Measurements from ENCODE around the gene TTBK1. TPM values are rescaled to one million over a fixed set of nuclear protein-coding genes. Genes with fewer than 3 reads are reported as not detected.

The TTBK1 gene
- total and polyA plus RNA-seq, 4 donors: 6.1 to 29.9 (median 19.3) TPM

GRCh38 chr6:43258807-43259686 lies 15.8 kb downstream of the TTBK1 start:
- WGBS (ENCODE audit: insufficient coverage): 90% methylated on average over 25 of the region's 30 CpGs
- no peak for DNase-seq (ENCODE audit: low read depth in 4 of 6, low spot score in 6 of 6)
- no peaks in the 10 kb centered on the region for H3K27me3 ChIP-seq (ENCODE audit: control insufficient read depth, insufficient read depth, low read length)
- no peak overlapping the region for H3K4me3 ChIP-seq (ENCODE audit: low read depth, low read length)
- H3K36me3 ChIP-seq (ENCODE audit: control insufficient read depth, insufficient read depth, low read length): peaks cover 97% of the 10 kb centered on the region
- no peaks in the 10 kb centered on the region for H3K9me3 ChIP-seq (ENCODE audit: control insufficient read depth, insufficient read depth, low read length)
- H3K4me1 ChIP-seq (ENCODE audit: control insufficient read depth, insufficient read depth, low read length): no peaks in the 10 kb centered on the region
- H3K27ac ChIP-seq (ENCODE audit: low read depth, low read length): no peak overlapping the region

- Histone ChIP-seq H3K9me3 (ENCODE audit: control insufficient read depth, insufficient read depth, low read length) (no peaks in the 10 kb centered on the region), H3K27ac (ENCODE audit: low read depth, low read length) (no peak overlapping the region), H3K4me1 (ENCODE audit: control insufficient read depth, insufficient read depth, low read length) (no peaks in the 10 kb centered on the region), H3K36me3 (ENCODE audit: control insufficient read depth, insufficient read depth, low read length) (peaks cover 95% of the 10 kb centered on the region), H3K4me3 (ENCODE audit: low read depth, low read length) (no peak overlapping the region), H3K27me3 (ENCODE audit: control insufficient read depth, insufficient read depth, low read length) (no peaks in the 10 kb centered on the region)
- WGBS (ENCODE audit: insufficient coverage): 69% methylated on average over 4 of the region's 4 CpGs
- peak in 1 of 6 donors; percentile 49 for DNase-seq (ENCODE audit: low read depth in 4 of 6, low spot score in 6 of 6)
Measured at GRCh38 chr6:43260791-43261190, 17.5 kb downstream of the TTBK1 start.

DNA sequence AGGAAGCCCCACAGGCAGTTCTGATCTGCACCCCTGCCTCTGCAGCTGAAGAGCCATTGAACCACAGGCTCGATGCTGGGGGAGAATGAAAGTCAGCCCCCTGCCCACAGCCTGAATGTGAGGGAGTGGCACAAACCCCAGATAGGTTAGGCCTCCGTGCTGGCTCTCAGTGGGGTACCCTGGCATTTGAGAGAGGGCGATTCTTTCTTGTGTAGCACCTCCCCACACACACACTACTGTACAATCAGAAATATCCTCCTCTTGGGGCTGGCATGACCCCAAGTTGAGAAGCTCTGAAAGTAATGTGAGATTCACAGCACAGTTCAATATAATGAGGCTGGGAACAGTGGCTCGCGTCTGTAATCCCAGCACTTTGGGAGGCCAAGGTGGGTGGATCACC lies 17.9 kb downstream of the TTBK1 start:
- Histone ChIP-seq H3K4me3 (ENCODE audit: low read depth, low read length) (no peak overlapping the region), H3K9me3 (ENCODE audit: control insufficient read depth, insufficient read depth, low read length) (no peaks in the 10 kb centered on the region), H3K4me1 (ENCODE audit: control insufficient read depth, insufficient read depth, low read length) (no peaks in the 10 kb centered on the region), H3K27me3 (ENCODE audit: control insufficient read depth, insufficient read depth, low read length) (no peaks in the 10 kb centered on the region), H3K36me3 (ENCODE audit: control insufficient read depth, insufficient read depth, low read length) (peaks cover 93% of the 10 kb centered on the region), H3K27ac (ENCODE audit: low read depth, low read length) (no peak overlapping the region)
- 69% methylated on average over 3 of the region's 5 CpGs for WGBS (ENCODE audit: insufficient coverage)
- no peak for DNase-seq (ENCODE audit: low read depth in 4 of 6, low spot score in 6 of 6)

GRCh38 chr6:43262000-43262779 lies 18.9 kb downstream of the TTBK1 start:
- H3K4me1 ChIP-seq (ENCODE audit: control insufficient read depth, insufficient read depth, low read length): no peaks in the 10 kb centered on the region
- DNase-seq (ENCODE audit: low read depth in 4 of 6, low spot score in 6 of 6): peak in 1 of 6 donors; percentile 41
- 76% methylated on average over 12 of the region's 14 CpGs for WGBS (ENCODE audit: insufficient coverage)
- H3K9me3 ChIP-seq (ENCODE audit: control insufficient read depth, insufficient read depth, low read length): no peaks in the 10 kb centered on the region
- no peak overlapping the region for H3K27ac ChIP-seq (ENCODE audit: low read depth, low read length)
- peaks cover 90% of the 10 kb centered on the region for H3K36me3 ChIP-seq (ENCODE audit: control insufficient read depth, insufficient read depth, low read length)
- H3K4me3 ChIP-seq (ENCODE audit: low read depth, low read length): no peak overlapping the region
- no peaks in the 10 kb centered on the region for H3K27me3 ChIP-seq (ENCODE audit: control insufficient read depth, insufficient read depth, low read length)

GRCh38 chr6:43262780-43263313 lies 19.6 kb downstream of the TTBK1 start:
- peaks cover 83% of the 10 kb centered on the region for H3K36me3 ChIP-seq (ENCODE audit: control insufficient read depth, insufficient read depth, low read length)
- H3K4me1 ChIP-seq (ENCODE audit: control insufficient read depth, insufficient read depth, low read length): peaks cover 4% of the 10 kb centered on the region
- no peaks in the 10 kb centered on the region for H3K27me3 ChIP-seq (ENCODE audit: control insufficient read depth, insufficient read depth, low read length)
- DNase-seq (ENCODE audit: low read depth in 4 of 6, low spot score in 6 of 6): no peak
- H3K27ac ChIP-seq (ENCODE audit: low read depth, low read length): no peak overlapping the region
- H3K4me3 ChIP-seq (ENCODE audit: low read depth, low read length): no peak overlapping the region
- H3K9me3 ChIP-seq (ENCODE audit: control insufficient read depth, insufficient read depth, low read length): no peaks in the 10 kb centered on the region
- WGBS (ENCODE audit: insufficient coverage): 90% methylated on average over 39 of the region's 39 CpGs

- peaks cover 81% of the 10 kb centered on the region for H3K36me3 ChIP-seq (ENCODE audit: control insufficient read depth, insufficient read depth, low read length)
- H3K27me3 ChIP-seq (ENCODE audit: control insufficient read depth, insufficient read depth, low read length): no peaks in the 10 kb centered on the region
- H3K4me3 ChIP-seq (ENCODE audit: low read depth, low read length): no peak overlapping the region
- H3K4me1 ChIP-seq (ENCODE audit: control insufficient read depth, insufficient read depth, low read length): peaks cover 11% of the 10 kb centered on the region
- no peaks in the 10 kb centered on the region for H3K9me3 ChIP-seq (ENCODE audit: control insufficient read depth, insufficient read depth, low read length)
- no peak overlapping the region for H3K27ac ChIP-seq (ENCODE audit: low read depth, low read length)
- 52% methylated on average over 11 of the region's 12 CpGs for WGBS (ENCODE audit: insufficient coverage)
- DNase-seq (ENCODE audit: low read depth in 4 of 6, low spot score in 6 of 6): peak in 2 of 6 donors; percentile 34 to 61
Measured at GRCh38 chr6:43263314-43264178, 20.3 kb downstream of the TTBK1 start.

DNA sequence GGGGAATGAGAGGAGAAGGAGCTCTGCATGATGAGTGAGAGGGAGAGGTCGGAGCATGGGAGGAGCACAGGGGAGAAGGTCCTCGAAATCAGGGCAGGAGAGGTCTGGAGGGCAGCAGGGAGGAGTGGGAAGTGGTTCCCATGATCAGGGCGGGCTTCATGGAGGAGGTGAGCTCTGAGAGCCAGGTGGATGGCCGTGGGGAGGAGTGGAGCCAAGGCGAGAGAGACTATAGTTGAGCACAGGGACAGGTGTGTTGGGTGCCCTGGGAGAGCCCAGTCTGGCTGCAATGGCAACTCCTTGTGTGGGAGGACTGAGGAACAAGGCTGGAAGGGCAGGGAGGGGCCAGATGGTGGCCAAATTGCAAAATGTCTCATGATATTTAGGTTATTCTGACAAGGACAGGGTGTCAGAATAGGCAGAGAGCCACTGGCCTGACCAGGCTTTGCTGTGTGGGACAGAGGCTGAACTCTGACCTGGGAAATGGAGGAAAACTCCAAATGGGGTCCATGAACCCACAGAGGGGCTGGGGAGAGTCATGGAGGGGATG lies 21.4 kb downstream of the TTBK1 start:
- H3K36me3 ChIP-seq (ENCODE audit: control insufficient read depth, insufficient read depth, low read length): peaks cover 76% of the 10 kb centered on the region
- WGBS (ENCODE audit: insufficient coverage): 95% methylated on average over 5 of the region's 5 CpGs

GRCh38 chr6:43265564-43265963 lies 22.3 kb downstream of the TTBK1 start:
- Histone ChIP-seq H3K36me3 (ENCODE audit: control insufficient read depth, insufficient read depth, low read length) (peaks cover 76% of the 10 kb centered on the region), H3K4me3 (ENCODE audit: low read depth, low read length) (no peak overlapping the region), H3K27me3 (ENCODE audit: control insufficient read depth, insufficient read depth, low read length) (no peaks in the 10 kb centered on the region), H3K27ac (ENCODE audit: low read depth, low read length) (no peak overlapping the region), H3K4me1 (ENCODE audit: control insufficient read depth, insufficient read depth, low read length) (peaks cover 29% of the 10 kb centered on the region), H3K9me3 (ENCODE audit: control insufficient read depth, insufficient read depth, low read length) (no peaks in the 10 kb centered on the region)
- DNase-seq (ENCODE audit: low read depth in 4 of 6, low spot score in 6 of 6): no peak
- WGBS (ENCODE audit: insufficient coverage): 92% methylated on average over 4 of the region's 6 CpGs

More for the DNA sequence above, 21.4 kb downstream of the TTBK1 start:
- Histone ChIP-seq H3K4me1 (ENCODE audit: control insufficient read depth, insufficient read depth, low read length) (peaks cover 20% of the 10 kb centered on the region), H3K27me3 (ENCODE audit: control insufficient read depth, insufficient read depth, low read length) (no peaks in the 10 kb centered on the region), H3K4me3 (ENCODE audit: low read depth, low read length) (no peak overlapping the region), H3K27ac (ENCODE audit: low read depth, low read length) (no peak overlapping the region), H3K9me3 (ENCODE audit: control insufficient read depth, insufficient read depth, low read length) (no peaks in the 10 kb centered on the region)
- DNase-seq (ENCODE audit: low read depth in 4 of 6, low spot score in 6 of 6): no peak

All from spinal cord (tissue), 10 donors.